Measurements from ENCODE around the gene TOP2B. TPM values are rescaled to one million over a fixed set of nuclear protein-coding genes. Genes with fewer than 3 reads are reported as not detected.

TOP2B gene
- total and polyA plus RNA-seq, 2 experiments from 2014 or later: 92.0 to 179 TPM

DNA sequence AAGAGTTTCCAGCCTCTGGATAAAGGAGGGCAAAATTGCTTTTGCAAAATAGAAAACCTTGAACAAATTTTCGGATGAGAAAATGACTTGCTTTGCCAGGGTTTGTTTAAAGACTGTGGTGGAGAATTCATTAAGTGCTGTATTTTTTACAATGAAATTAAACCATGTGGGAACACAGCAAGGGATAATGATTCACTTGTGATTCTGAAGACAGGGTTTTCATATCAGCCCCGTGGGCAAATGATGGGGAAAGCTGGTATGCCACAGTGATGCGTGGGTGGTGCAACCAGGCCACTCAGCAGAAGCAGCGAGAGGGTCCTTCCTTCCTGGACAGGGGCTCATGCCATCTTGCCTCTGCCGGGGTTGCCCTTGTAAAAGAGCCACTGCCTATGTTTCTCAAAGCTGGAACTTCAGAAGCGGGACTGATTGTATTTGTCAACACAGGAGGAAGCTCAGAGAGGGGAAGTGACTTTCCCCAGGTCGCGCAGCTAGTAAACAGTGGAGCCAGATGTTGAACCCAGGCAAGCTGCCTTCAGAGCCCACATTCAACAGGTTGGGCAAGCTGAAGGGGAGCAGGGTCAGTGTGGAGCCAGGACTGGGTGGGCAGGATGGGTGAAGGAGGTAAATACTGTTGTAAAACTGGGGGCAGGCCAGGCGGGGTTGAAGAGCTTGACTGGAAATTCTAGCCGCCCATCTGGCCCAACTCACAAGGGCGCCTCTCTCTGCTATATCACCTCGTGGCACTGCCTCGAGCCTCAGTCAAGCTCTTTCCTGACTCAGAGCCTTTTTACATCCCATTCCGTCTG is 79.1 kb downstream of the TOP2B start:
- no peaks in the 10 kb centered on the region for H3K36me3 ChIP-seq (ENCODE audit: insufficient read depth)
- no peaks in the 10 kb centered on the region for H3F3A ChIP-seq (replicated peaks; ENCODE audit: low read depth)
- DNase-seq (ENCODE audit: low spot score) (no peak), ATAC-seq (no peak)
- H4K20me1 ChIP-seq (replicated peaks; ENCODE audit: insufficient read depth): no peaks in the 10 kb centered on the region
- Mint-ChIP-seq H3K27ac (no peak overlapping the region), H3K4me1 (peaks cover 8% of the 10 kb centered on the region; the same call in 2 of the 3 replicates), H3K4me3 (no peak overlapping the region), H3K9me3 (no peaks in the 10 kb centered on the region; the same call in 2 of the 3 replicates), H3K36me3 (ENCODE audit: low read depth) (no peaks in the 10 kb centered on the region), H3K27me3 (ENCODE audit: insufficient read depth, low read depth, poor library complexity) (peaks cover 11% of the 10 kb centered on the region)
- no peak overlapping the region for H3K4me2 ChIP-seq
- no peaks in the 10 kb centered on the region for H3K27me3 ChIP-seq (ENCODE audit: insufficient read depth)
- H3K79me2 ChIP-seq (replicated peaks; ENCODE audit: insufficient read depth): no peaks in the 10 kb centered on the region
- no peak overlapping the region for H3K27ac ChIP-seq (ENCODE audit: low read depth)
- no peak overlapping the region for H3K4me3 ChIP-seq
- TF ChIP-seq, protein P1, sequence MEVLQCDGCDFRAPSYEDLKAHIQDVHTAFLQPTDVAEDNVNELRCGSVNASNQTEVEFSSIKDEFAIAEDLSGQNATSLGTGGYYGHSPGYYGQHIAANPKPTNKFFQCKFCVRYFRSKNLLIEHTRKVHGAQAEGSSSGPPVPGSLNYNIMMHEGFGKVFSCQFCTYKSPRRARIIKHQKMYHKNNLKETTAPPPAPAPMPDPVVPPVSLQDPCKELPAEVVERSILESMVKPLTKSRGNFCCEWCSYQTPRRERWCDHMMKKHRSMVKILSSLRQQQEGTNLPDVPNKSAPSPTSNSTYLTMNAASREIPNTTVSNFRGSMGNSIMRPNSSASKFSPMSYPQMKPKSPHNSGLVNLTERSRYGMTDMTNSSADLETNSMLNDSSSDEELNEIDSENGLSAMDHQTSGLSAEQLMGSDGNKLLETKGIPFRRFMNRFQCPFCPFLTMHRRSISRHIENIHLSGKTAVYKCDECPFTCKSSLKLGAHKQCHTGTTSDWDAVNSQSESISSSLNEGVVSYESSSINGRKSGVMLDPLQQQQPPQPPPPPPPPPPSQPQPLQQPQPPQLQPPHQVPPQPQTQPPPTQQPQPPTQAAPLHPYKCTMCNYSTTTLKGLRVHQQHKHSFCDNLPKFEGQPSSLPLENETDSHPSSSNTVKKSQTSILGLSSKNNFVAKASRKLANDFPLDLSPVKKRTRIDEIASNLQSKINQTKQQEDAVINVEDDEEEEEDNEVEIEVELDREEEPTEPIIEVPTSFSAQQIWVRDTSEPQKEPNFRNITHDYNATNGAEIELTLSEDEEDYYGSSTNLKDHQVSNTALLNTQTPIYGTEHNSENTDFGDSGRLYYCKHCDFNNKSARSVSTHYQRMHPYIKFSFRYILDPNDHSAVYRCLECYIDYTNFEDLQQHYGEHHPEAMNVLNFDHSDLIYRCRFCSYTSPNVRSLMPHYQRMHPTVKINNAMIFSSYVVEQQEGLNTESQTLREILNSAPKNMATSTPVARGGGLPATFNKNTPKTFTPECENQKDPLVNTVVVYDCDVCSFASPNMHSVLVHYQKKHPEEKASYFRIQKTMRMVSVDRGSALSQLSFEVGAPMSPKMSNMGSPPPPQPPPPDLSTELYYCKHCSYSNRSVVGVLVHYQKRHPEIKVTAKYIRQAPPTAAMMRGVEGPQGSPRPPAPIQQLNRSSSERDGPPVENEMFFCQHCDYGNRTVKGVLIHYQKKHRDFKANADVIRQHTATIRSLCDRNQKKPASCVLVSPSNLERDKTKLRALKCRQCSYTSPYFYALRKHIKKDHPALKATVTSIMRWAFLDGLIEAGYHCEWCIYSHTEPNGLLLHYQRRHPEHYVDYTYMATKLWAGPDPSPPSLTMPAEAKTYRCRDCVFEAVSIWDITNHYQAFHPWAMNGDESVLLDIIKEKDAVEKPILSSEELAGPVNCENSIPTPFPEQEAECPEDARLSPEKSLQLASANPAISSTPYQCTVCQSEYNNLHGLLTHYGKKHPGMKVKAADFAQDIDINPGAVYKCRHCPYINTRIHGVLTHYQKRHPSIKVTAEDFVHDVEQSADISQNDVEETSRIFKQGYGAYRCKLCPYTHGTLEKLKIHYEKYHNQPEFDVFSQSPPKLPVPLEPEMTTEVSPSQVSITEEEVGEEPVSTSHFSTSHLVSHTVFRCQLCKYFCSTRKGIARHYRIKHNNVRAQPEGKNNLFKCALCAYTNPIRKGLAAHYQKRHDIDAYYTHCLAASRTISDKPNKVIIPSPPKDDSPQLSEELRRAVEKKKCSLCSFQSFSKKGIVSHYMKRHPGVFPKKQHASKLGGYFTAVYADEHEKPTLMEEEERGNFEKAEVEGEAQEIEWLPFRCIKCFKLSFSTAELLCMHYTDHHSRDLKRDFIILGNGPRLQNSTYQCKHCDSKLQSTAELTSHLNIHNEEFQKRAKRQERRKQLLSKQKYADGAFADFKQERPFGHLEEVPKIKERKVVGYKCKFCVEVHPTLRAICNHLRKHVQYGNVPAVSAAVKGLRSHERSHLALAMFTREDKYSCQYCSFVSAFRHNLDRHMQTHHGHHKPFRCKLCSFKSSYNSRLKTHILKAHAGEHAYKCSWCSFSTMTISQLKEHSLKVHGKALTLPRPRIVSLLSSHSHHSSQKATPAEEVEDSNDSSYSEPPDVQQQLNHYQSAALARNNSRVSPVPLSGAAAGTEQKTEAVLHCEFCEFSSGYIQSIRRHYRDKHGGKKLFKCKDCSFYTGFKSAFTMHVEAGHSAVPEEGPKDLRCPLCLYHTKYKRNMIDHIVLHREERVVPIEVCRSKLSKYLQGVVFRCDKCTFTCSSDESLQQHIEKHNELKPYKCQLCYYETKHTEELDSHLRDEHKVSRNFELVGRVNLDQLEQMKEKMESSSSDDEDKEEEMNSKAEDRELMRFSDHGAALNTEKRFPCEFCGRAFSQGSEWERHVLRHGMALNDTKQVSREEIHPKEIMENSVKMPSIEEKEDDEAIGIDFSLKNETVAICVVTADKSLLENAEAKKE (CRISPR knock-in tag; IDR thresholded peaks at IDR 0.05): no peak
- TF ChIP-seq EZH2phosphoT487 (IDR thresholded peaks at IDR 0.05; ENCODE audit: unreplicated experiment): no peak
- TF ChIP-seq ZNF114 (CRISPR knock-in tag; IDR thresholded peaks at IDR 0.05): no peak
- TF ChIP-seq, protein P2, sequence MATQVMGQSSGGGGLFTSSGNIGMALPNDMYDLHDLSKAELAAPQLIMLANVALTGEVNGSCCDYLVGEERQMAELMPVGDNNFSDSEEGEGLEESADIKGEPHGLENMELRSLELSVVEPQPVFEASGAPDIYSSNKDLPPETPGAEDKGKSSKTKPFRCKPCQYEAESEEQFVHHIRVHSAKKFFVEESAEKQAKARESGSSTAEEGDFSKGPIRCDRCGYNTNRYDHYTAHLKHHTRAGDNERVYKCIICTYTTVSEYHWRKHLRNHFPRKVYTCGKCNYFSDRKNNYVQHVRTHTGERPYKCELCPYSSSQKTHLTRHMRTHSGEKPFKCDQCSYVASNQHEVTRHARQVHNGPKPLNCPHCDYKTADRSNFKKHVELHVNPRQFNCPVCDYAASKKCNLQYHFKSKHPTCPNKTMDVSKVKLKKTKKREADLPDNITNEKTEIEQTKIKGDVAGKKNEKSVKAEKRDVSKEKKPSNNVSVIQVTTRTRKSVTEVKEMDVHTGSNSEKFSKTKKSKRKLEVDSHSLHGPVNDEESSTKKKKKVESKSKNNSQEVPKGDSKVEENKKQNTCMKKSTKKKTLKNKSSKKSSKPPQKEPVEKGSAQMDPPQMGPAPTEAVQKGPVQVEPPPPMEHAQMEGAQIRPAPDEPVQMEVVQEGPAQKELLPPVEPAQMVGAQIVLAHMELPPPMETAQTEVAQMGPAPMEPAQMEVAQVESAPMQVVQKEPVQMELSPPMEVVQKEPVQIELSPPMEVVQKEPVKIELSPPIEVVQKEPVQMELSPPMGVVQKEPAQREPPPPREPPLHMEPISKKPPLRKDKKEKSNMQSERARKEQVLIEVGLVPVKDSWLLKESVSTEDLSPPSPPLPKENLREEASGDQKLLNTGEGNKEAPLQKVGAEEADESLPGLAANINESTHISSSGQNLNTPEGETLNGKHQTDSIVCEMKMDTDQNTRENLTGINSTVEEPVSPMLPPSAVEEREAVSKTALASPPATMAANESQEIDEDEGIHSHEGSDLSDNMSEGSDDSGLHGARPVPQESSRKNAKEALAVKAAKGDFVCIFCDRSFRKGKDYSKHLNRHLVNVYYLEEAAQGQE (IDR thresholded peaks at IDR 0.05; ENCODE audit: unreplicated experiment): no peak
- no peak for TF ChIP-seq ZNF331 (CRISPR knock-in tag; IDR thresholded peaks at IDR 0.05; ENCODE audit: low read depth)
- TF ChIP-seq EZH2 (IDR thresholded peaks at IDR 0.05; ENCODE audit: low read depth, unreplicated experiment): no peak
- no peak for TF ChIP-seq STAT1 (IDR thresholded peaks at IDR 0.05; ENCODE audit: unreplicated experiment)
- TF ChIP-seq POLR2AphosphoS5 (IDR thresholded peaks at IDR 0.05; ENCODE audit: low read depth): no peak
- no peak for TF ChIP-seq CREB1 (CRISPR knock-in tag; IDR thresholded peaks at IDR 0.05; ENCODE audit: low read depth)
- TF ChIP-seq NANOG (IDR thresholded peaks at IDR 0.05; ENCODE audit: borderline replicate concordance): no peak
- no peak for TF ChIP-seq JUNB (IDR thresholded peaks at IDR 0.05; ENCODE audit: unreplicated experiment)
- TF ChIP-seq, protein P3, sequence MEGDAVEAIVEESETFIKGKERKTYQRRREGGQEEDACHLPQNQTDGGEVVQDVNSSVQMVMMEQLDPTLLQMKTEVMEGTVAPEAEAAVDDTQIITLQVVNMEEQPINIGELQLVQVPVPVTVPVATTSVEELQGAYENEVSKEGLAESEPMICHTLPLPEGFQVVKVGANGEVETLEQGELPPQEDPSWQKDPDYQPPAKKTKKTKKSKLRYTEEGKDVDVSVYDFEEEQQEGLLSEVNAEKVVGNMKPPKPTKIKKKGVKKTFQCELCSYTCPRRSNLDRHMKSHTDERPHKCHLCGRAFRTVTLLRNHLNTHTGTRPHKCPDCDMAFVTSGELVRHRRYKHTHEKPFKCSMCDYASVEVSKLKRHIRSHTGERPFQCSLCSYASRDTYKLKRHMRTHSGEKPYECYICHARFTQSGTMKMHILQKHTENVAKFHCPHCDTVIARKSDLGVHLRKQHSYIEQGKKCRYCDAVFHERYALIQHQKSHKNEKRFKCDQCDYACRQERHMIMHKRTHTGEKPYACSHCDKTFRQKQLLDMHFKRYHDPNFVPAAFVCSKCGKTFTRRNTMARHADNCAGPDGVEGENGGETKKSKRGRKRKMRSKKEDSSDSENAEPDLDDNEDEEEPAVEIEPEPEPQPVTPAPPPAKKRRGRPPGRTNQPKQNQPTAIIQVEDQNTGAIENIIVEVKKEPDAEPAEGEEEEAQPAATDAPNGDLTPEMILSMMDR (conservative IDR thresholded peaks at IDR 0.05; ENCODE audit: low read depth in 2 of 2): no peak
- TF ChIP-seq, protein P4, sequence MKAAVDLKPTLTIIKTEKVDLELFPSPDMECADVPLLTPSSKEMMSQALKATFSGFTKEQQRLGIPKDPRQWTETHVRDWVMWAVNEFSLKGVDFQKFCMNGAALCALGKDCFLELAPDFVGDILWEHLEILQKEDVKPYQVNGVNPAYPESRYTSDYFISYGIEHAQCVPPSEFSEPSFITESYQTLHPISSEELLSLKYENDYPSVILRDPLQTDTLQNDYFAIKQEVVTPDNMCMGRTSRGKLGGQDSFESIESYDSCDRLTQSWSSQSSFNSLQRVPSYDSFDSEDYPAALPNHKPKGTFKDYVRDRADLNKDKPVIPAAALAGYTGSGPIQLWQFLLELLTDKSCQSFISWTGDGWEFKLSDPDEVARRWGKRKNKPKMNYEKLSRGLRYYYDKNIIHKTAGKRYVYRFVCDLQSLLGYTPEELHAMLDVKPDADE (IDR thresholded peaks at IDR 0.05): no peak
- H3K4me1 ChIP-seq (ENCODE audit: insufficient read depth): no peaks in the 10 kb centered on the region
- no peaks in the 10 kb centered on the region for H3K9me2 ChIP-seq (ENCODE audit: insufficient read depth)
- no peak overlapping the region for H2AFZ ChIP-seq

Data from GM23338 (cell line).